Measurements from ENCODE around the gene RAB28.

Gene RAB28

GRCh38 chr4:13367691-13368090 lies 116.4 kb downstream of the RAB28 start:
- no peak for DNase-seq

- DNase-seq: no peak
These were observed 116.9 kb downstream of the RAB28 start for GRCh38 chr4:13367244-13367643.

- DNase-seq: no peak
These were observed 118.9 kb downstream of the RAB28 start for GRCh38 chr4:13365195-13365594.

GRCh38 chr4:13364653-13365052 lies 119.5 kb downstream of the RAB28 start:
- no peak for DNase-seq

GRCh38 chr4:13364172-13364571 lies 120.0 kb downstream of the RAB28 start:
- no peak for DNase-seq

- no peak for DNase-seq
These were observed 124.3 kb downstream of the RAB28 start for GRCh38 chr4:13359809-13360208.

GRCh38 chr4:13355111-13355880 lies 128.8 kb downstream of the RAB28 start:
- DNase-seq: no peak

- DNase-seq: no peak
These were observed 135.0 kb downstream of the RAB28 start for GRCh38 chr4:13349096-13349495.

GRCh38 chr4:13348216-13348615 lies 135.9 kb downstream of the RAB28 start:
- DNase-seq: no peak

GRCh38 chr4:13347517-13348125 lies 136.5 kb downstream of the RAB28 start:
- DNase-seq: no peak

- no peak for DNase-seq
These were observed 139.9 kb downstream of the RAB28 start for GRCh38 chr4:13344216-13344615.

GRCh38 chr4:13340672-13341071 lies 143.5 kb downstream of the RAB28 start:
- no peak for DNase-seq

- no peak for DNase-seq
These were observed 152.3 kb downstream of the RAB28 start for GRCh38 chr4:13331827-13332226.

- no peak for DNase-seq
These were observed 154.2 kb downstream of the RAB28 start for GRCh38 chr4:13329963-13330362.

- DNase-seq: no peak
These were observed 154.7 kb downstream of the RAB28 start for GRCh38 chr4:13329340-13329850.

- DNase-seq: no peak
These were observed 155.5 kb downstream of the RAB28 start for GRCh38 chr4:13328591-13328990.

- DNase-seq: no peak
These were observed 156.1 kb downstream of the RAB28 start for GRCh38 chr4:13327991-13328390.

GRCh38 chr4:13325744-13326143 lies 158.4 kb downstream of the RAB28 start:
- DNase-seq: no peak

GRCh38 chr4:13323921-13324320 lies 160.2 kb downstream of the RAB28 start:
- no peak for DNase-seq

GRCh38 chr4:13322681-13323101 lies 161.4 kb downstream of the RAB28 start:
- no peak for DNase-seq

Measured in 8988T (cell line).